Upper lobe of left lung (tissue), 6 donors: ENCODE data around the gene BLM. TPM values are rescaled to one million over a fixed set of nuclear protein-coding genes. Genes with fewer than 3 reads are reported as not detected.

Experiments used
- ATAC-seq, 2 donors: fragments of 200-7000 bp; cut with Tn5 transposase; one replicate each; pipeline ENCODE4 v1.9.1; 2022; ENCODE audit warnings: mild to moderate bottlenecking in 2 of 2, moderate library complexity in 2 of 2; ENCODE audit not compliant: low FRiP score in 2 of 2
- DNase-seq, 2 donors: peaks; one replicate each; pipeline ENCODE4 v3.0.0-alpha.2; 2019 to 2020
- H3K27ac ChIP-seq, 4 donors: fragments of 200-600 bp; sonication (generic); one replicate each; pipeline ENCODE4 v1.5.1; 2016 to 2019
- H3K27me3 ChIP-seq, 4 donors: fragments of 200-600 bp; sonication (generic); one replicate each; pipeline ENCODE4 v1.5.1; 2017 to 2019
- H3K36me3 ChIP-seq, 4 donors: fragments of 200-600 bp; sonication (generic); one replicate each; pipeline ENCODE4 v1.5.1; 2016 to 2019
- H3K4me1 ChIP-seq, 4 donors: fragments of 200-600 bp; sonication (generic); one replicate each; pipeline ENCODE4 v1.5.1; 2018 to 2019
- H3K4me3 ChIP-seq, 4 donors: fragments of 200-600 bp; sonication (generic); one replicate each; pipeline ENCODE4 v1.5.1; 2017 to 2019; ENCODE audit warnings: mild to moderate bottlenecking in 2 of 4, moderate library complexity in 1 of 4
- H3K9me3 ChIP-seq, 4 donors: fragments of 200-600 bp; sonication (generic); one replicate each; pipeline ENCODE4 v1.5.1; 2018 to 2019
- CTCF ChIP-seq, 6 experiments: fragments of 450-650 bp in 4 of 6; fragments of 200-600 bp in 2 of 6; sonication (generic) in 2 of 6; IDR thresholded peaks; one replicate each; pipeline ENCODE4 v1.5.1; 2016 to 2019; ENCODE audit warnings: antibody characterized with exemption in 6 of 6
- EP300 ChIP-seq, 4 donors: sonication (generic); formaldehyde crosslinking; IDR thresholded peaks; one replicate each; pipeline ENCODE4 v1.5.1; 2017; ENCODE audit warnings: antibody characterized with exemption in 4 of 4, control low read depth in 2 of 4
- POLR2A ChIP-seq, 4 donors: fragments of 450-650 bp; IDR thresholded peaks; one replicate each; pipeline ENCODE4 v1.5.1; 2016 to 2017; ENCODE audit warnings: antibody characterized with exemption in 4 of 4, mild to moderate bottlenecking in 2 of 4
- POLR2AphosphoS5 ChIP-seq, 2 donors: sonication (generic); formaldehyde crosslinking; IDR thresholded peaks; one replicate each; pipeline ENCODE4 v1.5.1; 2017; ENCODE audit warnings: antibody characterized with exemption in 2 of 2
- WGBS, 2 donors: methylation state at CpG; one replicate each; pipeline ENCODE4 v1.1.5; 2017 to 2018; 5-methylcytosine and 5-hydroxymethylcytosine counted together
- total RNA-seq, 6 donors: library from RNA; depleted of rRNA in 4 of 6; stranded (reverse); fragments of >200 nt in 4 of 6; gene quantifications; one replicate each; pipeline versions ENCODE4 v1.1.0 to v1.2.1, GENCODE V29; 2016 to 2021
- donor health status: DM: no; HTN: no; CAD: no; lungs with moderate emphysema.
- donor health status: DM: no; HTN: yes; CAD: no; lungs with severe emphysema.

BLM gene
- total RNA-seq, 6 donors from 2014 or later = 0.76 to 31.4 (median 2.6) TPM

- no peak for ATAC-seq
- WGBS, 2 donors = 96 to 97% methylated on average over 8 of the region's 8 CpGs
- no peak for TF ChIP-seq POLR2AphosphoS5 (IDR thresholded peaks at IDR 0.05)
- no peak for TF ChIP-seq EP300 (IDR thresholded peaks at IDR 0.05)
- H3K36me3 ChIP-seq = no peaks in the 10 kb centered on the region
- H3K4me3 ChIP-seq = no peak overlapping the region
- H3K27me3 ChIP-seq = no peaks in the 10 kb centered on the region
- H3K9me3 ChIP-seq = no peaks in the 10 kb centered on the region
- DNase-seq = no peak
- H3K27ac ChIP-seq = no peak overlapping the region
- no peaks in the 10 kb centered on the region for H3K4me1 ChIP-seq
Observed at GRCh38 chr15:90744759-90745402, 27.7 kb downstream of the BLM start.

- H3K4me1 ChIP-seq = no peaks in the 10 kb centered on the region
- no peak for DNase-seq
- WGBS, 2 donors = 85 to 86% methylated on average over 3 of the region's 3 CpGs
Observed at GRCh38 chr15:90749754-90750153, 32.6 kb downstream of the BLM start.

DNA sequence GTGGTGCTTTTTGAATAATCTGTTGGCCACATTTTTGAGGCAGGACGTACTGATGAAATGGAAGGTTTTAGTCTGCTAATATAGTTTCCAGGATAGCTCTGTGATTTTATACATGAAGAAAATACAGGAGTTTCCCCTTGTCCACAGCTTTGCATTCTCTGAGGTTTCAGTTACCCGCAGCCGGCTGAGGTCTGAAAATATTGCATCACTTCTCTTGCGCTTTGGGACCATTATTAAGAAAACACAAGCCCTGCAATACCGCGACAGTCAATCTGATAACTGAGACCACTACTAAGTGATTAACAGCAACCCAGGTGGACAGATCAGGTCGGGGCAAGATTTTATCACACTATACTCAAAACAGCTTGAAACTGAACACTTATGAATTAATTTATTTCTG is 33.0 kb downstream of the BLM start:
- H3K27ac ChIP-seq = no peak overlapping the region
- no peak overlapping the region for H3K4me3 ChIP-seq
- H3K36me3 ChIP-seq = no peaks in the 10 kb centered on the region
- TF ChIP-seq POLR2A (IDR thresholded peaks at IDR 0.05) (no peak), EP300 (IDR thresholded peaks at IDR 0.05) (no peak), POLR2AphosphoS5 (IDR thresholded peaks at IDR 0.05) (no peak), CTCF (IDR thresholded peaks at IDR 0.05) (no peak)
- DNase-seq = peak in 1 of 2 donors; percentile 39
- 71 to 76% methylated on average over 7 of the region's 7 CpGs for WGBS, 2 donors
- H3K9me3 ChIP-seq = no peaks in the 10 kb centered on the region
- no peak for ATAC-seq
- no peaks in the 10 kb centered on the region for H3K27me3 ChIP-seq
- no peaks in the 10 kb centered on the region for H3K4me1 ChIP-seq

More at GRCh38 chr15:90749754-90750153, 32.6 kb downstream of the BLM start:
- TF ChIP-seq EP300 (IDR thresholded peaks at IDR 0.05) = no peak
- no peak for TF ChIP-seq POLR2AphosphoS5 (IDR thresholded peaks at IDR 0.05)
- TF ChIP-seq POLR2A (IDR thresholded peaks at IDR 0.05) = no peak
- no peak for TF ChIP-seq CTCF (IDR thresholded peaks at IDR 0.05)
- H3K27ac ChIP-seq = no peak overlapping the region
- no peaks in the 10 kb centered on the region for H3K9me3 ChIP-seq
- H3K36me3 ChIP-seq = no peaks in the 10 kb centered on the region
- ATAC-seq = no peak
- H3K27me3 ChIP-seq = no peaks in the 10 kb centered on the region
- H3K4me3 ChIP-seq = no peak overlapping the region

DNA sequence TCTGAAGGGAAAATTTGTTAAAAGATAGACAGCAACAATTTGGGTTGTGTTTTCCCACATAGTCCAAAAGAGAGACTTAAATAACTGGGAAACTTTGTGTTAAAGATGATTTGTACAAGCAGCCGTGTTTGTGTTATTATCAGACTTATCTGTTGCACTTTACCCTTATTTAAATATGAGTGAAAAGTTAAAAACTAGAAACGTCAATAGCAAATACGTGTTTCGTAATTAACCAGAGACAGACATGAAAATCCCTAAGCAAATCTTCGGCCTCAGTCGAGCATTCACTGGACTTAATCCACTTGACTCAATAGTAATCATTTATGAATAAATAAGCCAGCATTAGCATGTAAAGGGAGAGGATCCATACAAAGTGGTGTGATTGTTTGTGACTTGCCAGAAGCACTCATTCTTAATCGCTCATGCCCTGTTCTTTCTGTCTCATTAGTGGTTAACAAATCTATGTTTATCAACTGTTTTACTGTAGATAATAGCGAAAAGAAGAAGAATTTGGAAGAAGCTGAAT is 34.2 kb downstream of the BLM start:
- WGBS, 2 donors = 88 to 90% methylated on average over 8 of the region's 8 CpGs
- no peaks in the 10 kb centered on the region for H3K27me3 ChIP-seq
- H3K27ac ChIP-seq = no peak overlapping the region
- H3K36me3 ChIP-seq = no peaks in the 10 kb centered on the region
- ATAC-seq (no peak), DNase-seq (no peak)
- no peaks in the 10 kb centered on the region for H3K4me1 ChIP-seq
- no peak for TF ChIP-seq CTCF (IDR thresholded peaks at IDR 0.05)
- no peak for TF ChIP-seq POLR2A (IDR thresholded peaks at IDR 0.05)
- TF ChIP-seq EP300 (IDR thresholded peaks at IDR 0.05) = no peak
- TF ChIP-seq POLR2AphosphoS5 (IDR thresholded peaks at IDR 0.05) = no peak
- H3K4me3 ChIP-seq = no peak overlapping the region
- H3K9me3 ChIP-seq = no peaks in the 10 kb centered on the region

DNA sequence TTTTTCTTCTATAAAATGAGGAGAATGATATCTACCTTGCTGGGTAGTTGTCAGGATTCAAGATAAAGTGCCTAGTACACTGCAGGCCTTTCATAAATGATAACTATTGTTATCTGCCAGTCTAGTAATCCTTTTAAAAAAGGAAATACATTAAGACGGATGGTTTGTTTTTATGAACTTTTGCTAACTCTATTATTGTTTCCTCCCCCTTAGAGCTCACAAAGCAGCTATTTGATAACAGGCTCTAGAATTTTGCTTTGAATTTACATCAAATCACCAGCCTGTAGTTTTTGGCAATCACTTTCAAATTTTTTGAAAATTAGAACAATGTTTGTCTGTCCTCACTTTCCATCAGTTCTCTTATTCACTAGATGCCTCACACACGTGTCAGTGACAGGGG is 39.8 kb downstream of the BLM start:
- 60 to 65% methylated on average over 2 of the region's 2 CpGs for WGBS, 2 donors
- Histone ChIP-seq H3K9me3 (no peaks in the 10 kb centered on the region), H3K36me3 (no peaks in the 10 kb centered on the region), H3K4me1 (peaks cover 0 to 10% (median 7%) of the 10 kb centered on the region in 4 donors), H3K27ac (peak overlapping the region in 3 of 4 donors; percentile 21 to 56 (median 23)), H3K4me3 (no peak overlapping the region), H3K27me3 (no peaks in the 10 kb centered on the region)
- TF ChIP-seq POLR2A (IDR thresholded peaks at IDR 0.05) (no peak), EP300 (IDR thresholded peaks at IDR 0.05) (no peak), POLR2AphosphoS5 (IDR thresholded peaks at IDR 0.05) (no peak), CTCF (IDR thresholded peaks at IDR 0.05) (no peak)
- no peak for ATAC-seq
- DNase-seq = no peak
